Tibial artery (tissue), 4 donors: ENCODE results near the gene AP3B1.

Experiments used
- DNase-seq, 2 donors: peaks; one replicate each; pipeline ENCODE4 v3.0.0-alpha.2; 2019
- H3K27ac ChIP-seq, 2 donors: fragments of 200-600 bp; sonication (generic) in 1 of 2; 1 replicate in 1 of 2; 2 replicates in 1 of 2; pipeline ENCODE4 v1.5.1; 2018 to 2019; ENCODE audit warnings: mild to moderate bottlenecking in 1 of 2
- H3K27me3 ChIP-seq, 2 donors: fragments of 200-600 bp; sonication (generic) in 1 of 2; one replicate each; pipeline versions ENCODE4 v1.5.1 to v1.6.0; 2016 to 2019
- H3K36me3 ChIP-seq, 3 donors: fragments of 200-600 bp; sonication (generic) in 2 of 3; one replicate each; pipeline ENCODE4 v1.5.1; 2016 to 2019; ENCODE audit warnings: mild to moderate bottlenecking in 2 of 3
- H3K4me1 ChIP-seq, 4 donors: fragments of 200-600 bp; sonication (generic) in 2 of 4; 1 replicate in 3 of 4; 2 replicates in 1 of 4; pipeline ENCODE4 v1.5.1; 2016 to 2019
- H3K4me3 ChIP-seq, 2 donors: fragments of 200-600 bp; sonication (generic) in 1 of 2; 1 replicate in 1 of 2; 2 replicates in 1 of 2; pipeline ENCODE4 v1.5.1; 2018 to 2019; ENCODE audit warnings: mild to moderate bottlenecking in 2 of 2
- H3K9me3 ChIP-seq, 3 donors: fragments of 200-600 bp; sonication (generic) in 1 of 3; one replicate each; pipeline ENCODE4 v1.5.1; 2016 to 2019
- CTCF ChIP-seq, 2 experiments: fragments of 200-600 bp in 1 of 2; fragments of 450-650 bp in 1 of 2; IDR thresholded peaks; one replicate each; pipeline ENCODE4 v1.5.1; 2017 to 2019; ENCODE audit warnings: antibody characterized with exemption in 2 of 2, mild to moderate bottlenecking in 1 of 2, moderate library complexity in 1 of 2
- intact Hi-C: fragments of 100-400 bp; cut with DNase I; formaldehyde crosslinking; loops from one replicate; pipeline ENCODE4 v1.15.0; 2023; ENCODE audit warnings: low total_unique reads

AP3B1 gene

DNA sequence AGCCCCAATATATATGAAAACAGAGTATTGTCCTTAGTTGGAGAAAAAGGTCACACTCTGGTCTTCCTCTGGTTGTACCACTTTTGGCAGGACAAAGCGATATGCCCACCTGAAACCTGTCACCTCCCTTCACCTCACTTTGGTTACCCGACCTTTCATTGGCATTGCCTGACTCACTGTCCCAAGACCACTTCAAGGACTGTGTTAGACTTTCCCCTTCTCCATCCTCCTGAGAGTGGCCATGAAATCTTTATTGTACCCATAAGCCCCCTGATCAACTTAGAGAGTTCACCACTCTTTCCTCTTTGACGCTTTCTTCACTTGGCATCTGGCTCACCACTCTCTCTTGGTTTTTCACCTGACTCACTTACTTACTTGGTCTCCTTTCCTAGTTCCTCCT is 32.4 kb upstream of the AP3B1 start:
- no peak overlapping the region for H3K27ac ChIP-seq
- no peaks in the 10 kb centered on the region for H3K36me3 ChIP-seq
- no peaks in the 10 kb centered on the region for H3K4me1 ChIP-seq
- H3K4me3 ChIP-seq: no peak overlapping the region
- DNase-seq: no peak
- H3K9me3 ChIP-seq: no peaks in the 10 kb centered on the region
- no peaks in the 10 kb centered on the region for H3K27me3 ChIP-seq
- intact Hi-C loops: no loop called here
- TF ChIP-seq CTCF (IDR thresholded peaks at IDR 0.05): no peak

GRCh38 chr5:78323241-78323640 is 28.7 kb upstream of the AP3B1 start:
- intact Hi-C loops: no loop called here
- Histone ChIP-seq H3K27me3 (no peaks in the 10 kb centered on the region), H3K27ac (no peak overlapping the region), H3K36me3 (no peaks in the 10 kb centered on the region), H3K9me3 (no peaks in the 10 kb centered on the region), H3K4me1 (no peaks in the 10 kb centered on the region), H3K4me3 (no peak overlapping the region)
- DNase-seq: no peak
- no peak for TF ChIP-seq CTCF (IDR thresholded peaks at IDR 0.05)

DNA sequence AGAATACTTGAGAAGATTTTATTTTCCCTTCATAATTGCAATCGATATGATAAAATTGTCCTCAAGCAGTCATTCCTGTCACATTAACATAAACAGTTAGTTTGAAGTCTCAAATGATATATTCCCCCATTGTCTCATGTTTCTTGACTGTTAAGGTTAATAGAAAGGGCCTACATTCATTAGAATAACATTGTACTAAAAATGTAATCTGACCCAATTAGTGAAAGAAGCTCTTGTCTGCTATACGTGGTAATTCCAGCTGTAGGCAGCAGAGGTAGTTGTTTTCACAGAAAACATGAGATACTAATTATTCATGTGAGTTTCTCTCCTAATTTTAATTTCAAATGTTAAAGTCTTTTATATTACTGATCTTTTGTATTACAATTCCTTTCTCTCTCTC is 25.9 kb upstream of the AP3B1 start:
- no peak for DNase-seq
- Histone ChIP-seq H3K27ac (no peak overlapping the region), H3K4me3 (no peak overlapping the region), H3K9me3 (no peaks in the 10 kb centered on the region), H3K36me3 (no peaks in the 10 kb centered on the region), H3K4me1 (no peaks in the 10 kb centered on the region), H3K27me3 (no peaks in the 10 kb centered on the region)
- intact Hi-C loops: no loop called here
- peak; percentile 38 for TF ChIP-seq CTCF (IDR thresholded peaks at IDR 0.05)

GRCh38 chr5:78318337-78318736 is 23.8 kb upstream of the AP3B1 start:
- H3K9me3 ChIP-seq: no peaks in the 10 kb centered on the region
- TF ChIP-seq CTCF (IDR thresholded peaks at IDR 0.05): no peak
- H3K4me1 ChIP-seq: no peaks in the 10 kb centered on the region
- no peaks in the 10 kb centered on the region for H3K27me3 ChIP-seq
- H3K4me3 ChIP-seq: no peak overlapping the region
- DNase-seq: no peak
- H3K27ac ChIP-seq: no peak overlapping the region
- intact Hi-C loops: no loop called here
- H3K36me3 ChIP-seq: no peaks in the 10 kb centered on the region

DNA sequence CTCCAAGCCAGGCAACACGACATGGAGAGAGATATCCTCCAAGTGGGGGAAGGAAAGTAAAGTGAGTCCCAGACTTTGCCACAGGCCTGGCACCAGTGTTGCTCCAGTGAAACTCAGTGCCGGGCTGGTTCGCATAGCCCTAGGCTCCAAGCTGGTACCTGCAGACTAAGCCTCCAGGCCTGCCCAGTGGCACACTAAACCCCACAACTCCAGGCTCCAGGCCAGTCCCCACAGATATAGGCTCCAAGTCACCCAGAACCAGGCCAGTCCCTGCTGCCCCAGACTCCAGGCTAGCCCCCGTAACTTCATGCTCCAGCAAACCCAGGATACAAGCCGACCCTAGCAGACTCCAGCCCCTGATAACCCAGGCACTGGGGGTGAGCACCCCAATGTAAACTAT is 23.0 kb upstream of the AP3B1 start:
- Histone ChIP-seq H3K4me3 (no peak overlapping the region), H3K9me3 (no peaks in the 10 kb centered on the region), H3K4me1 (no peaks in the 10 kb centered on the region), H3K27me3 (no peaks in the 10 kb centered on the region), H3K36me3 (no peaks in the 10 kb centered on the region), H3K27ac (no peak overlapping the region)
- intact Hi-C loops: no loop called here
- no peak for DNase-seq
- no peak for TF ChIP-seq CTCF (IDR thresholded peaks at IDR 0.05)

- intact Hi-C loops: no loop called here
- H3K36me3 ChIP-seq: no peaks in the 10 kb centered on the region
- TF ChIP-seq CTCF (IDR thresholded peaks at IDR 0.05): no peak
These were observed 14.2 kb upstream of the AP3B1 start for GRCh38 chr5:78308703-78309102.

More at GRCh38 chr5:78308703-78309102, 14.2 kb upstream of the AP3B1 start:
- Histone ChIP-seq H3K4me1 (no peaks in the 10 kb centered on the region), H3K4me3 (no peak overlapping the region), H3K27ac (no peak overlapping the region), H3K9me3 (no peaks in the 10 kb centered on the region), H3K27me3 (peaks cover 0 to 4% of the 10 kb centered on the region in 2 donors)
- no peak for DNase-seq
